GM21576 (cell line): ENCODE results near the gene KLK14.
A peak's percentile ranks its signal among the peaks of the same experiment; 100 is the strongest.

Source experiments
- ATAC-seq: cut with Tn5 transposase; IDR thresholded peaks from one replicate; pipeline ENCODE4 v1.9.1; 2021; ENCODE audit warnings: mild to moderate bottlenecking, moderate library complexity; ENCODE audit not compliant: unreplicated experiment

KLK14 gene

DNA sequence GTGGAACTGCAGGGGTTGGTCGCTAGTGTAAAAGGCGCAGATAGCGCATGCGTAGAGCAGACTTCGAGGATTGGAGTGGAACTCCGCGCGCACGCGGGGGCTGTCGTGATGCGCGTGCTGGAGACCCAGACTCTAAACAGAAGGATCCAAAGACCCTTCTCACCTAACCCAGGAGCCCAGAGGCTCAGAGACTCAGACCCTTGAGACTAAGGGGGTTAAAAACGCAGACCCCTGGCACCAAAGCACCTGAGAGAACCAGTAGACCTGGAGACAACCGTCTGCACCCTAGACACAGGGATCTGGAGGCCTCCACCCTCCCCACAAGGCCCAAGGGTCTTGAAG, 26.1 kb upstream of the KLK14 start:
- ATAC-seq, result peak; percentile 23

DNA sequence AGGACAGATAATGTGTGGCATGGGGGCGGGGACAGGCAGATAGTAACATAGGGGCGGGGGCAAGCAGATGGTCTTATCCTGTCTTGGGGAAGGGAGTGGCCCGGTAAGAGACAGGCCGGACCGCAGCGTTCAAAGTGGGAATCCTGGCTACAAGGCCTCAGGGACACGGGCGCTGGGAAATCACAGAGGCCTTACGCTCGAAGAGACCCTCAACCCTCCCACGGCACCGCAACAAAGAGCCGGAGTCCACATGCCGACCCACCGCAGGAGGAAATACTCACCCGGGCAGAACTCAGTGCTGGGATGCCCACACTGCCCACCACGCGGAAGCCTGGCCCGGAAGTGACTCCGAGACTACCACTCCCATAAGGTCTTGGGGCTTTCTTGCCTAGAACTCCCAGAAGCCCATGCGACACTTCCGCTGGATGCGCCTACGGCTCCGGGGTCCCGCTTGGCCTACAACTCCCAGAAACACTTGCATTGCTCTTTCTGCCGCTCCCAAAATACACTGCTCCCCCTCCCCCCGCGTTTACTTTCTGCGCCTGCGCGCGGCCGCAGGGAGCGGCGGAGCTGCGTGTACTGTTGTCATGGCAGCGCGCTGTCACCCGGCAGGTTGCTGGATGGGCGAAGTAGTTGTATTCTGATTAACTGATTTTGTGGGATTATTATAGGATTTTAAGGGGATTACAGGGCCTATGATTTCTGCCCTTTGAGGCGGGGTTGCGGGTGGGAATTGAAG, 25.5 kb upstream of the KLK14 start, which contains the start of gene CTU1:
Gene CTU1, minus strand, starts transcription at position 344 of the 739 bp plus-strand sequence. CDS start 3,840 bp downstream, outside the sequence.
- peak; percentile 92 for ATAC-seq

GRCh38 chr19:51107406-51108065, 24.8 kb upstream of the KLK14 start:
- no peak for ATAC-seq

DNA sequence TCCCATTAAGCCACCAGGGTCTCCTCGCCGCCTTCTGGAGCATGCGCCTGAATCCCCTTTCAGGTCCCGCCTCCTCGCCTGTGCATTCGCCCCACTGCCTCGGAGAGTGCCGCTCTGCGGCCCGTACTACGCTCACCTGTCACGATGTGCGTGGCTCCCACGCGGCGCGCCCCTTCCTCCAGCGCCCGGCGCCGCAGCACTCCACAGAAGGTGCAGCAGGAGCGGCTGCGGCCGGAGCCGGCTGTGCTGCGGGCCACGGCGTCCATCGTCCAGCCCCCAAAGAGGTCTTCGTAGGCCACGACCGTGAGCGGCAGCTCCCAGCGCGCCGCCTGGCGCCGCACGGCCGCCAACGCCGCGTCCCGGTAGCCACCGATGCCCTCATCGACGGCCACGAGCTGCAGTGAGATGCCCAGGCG, 21.2 kb upstream of the KLK14 start:
- ATAC-seq, result no peak

DNA sequence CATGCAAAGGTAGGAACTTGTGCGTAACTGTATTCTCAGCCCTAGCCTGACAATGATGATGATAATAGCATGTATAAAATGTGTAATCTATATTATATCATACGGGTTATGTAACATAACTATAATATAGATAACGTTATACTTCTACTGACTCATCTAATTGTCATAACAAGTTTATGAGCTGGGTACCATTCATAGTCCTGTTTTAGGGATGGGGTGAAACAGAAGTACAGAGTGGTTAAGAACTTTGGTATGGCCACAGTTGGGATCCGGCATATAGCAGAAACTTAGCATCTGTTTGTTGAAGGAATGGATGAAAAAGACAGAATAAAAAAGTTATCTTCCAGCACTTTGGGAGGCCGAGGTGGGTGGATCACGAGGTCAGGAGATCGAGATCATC, 20.3 kb upstream of the KLK14 start:
- no peak for ATAC-seq

DNA sequence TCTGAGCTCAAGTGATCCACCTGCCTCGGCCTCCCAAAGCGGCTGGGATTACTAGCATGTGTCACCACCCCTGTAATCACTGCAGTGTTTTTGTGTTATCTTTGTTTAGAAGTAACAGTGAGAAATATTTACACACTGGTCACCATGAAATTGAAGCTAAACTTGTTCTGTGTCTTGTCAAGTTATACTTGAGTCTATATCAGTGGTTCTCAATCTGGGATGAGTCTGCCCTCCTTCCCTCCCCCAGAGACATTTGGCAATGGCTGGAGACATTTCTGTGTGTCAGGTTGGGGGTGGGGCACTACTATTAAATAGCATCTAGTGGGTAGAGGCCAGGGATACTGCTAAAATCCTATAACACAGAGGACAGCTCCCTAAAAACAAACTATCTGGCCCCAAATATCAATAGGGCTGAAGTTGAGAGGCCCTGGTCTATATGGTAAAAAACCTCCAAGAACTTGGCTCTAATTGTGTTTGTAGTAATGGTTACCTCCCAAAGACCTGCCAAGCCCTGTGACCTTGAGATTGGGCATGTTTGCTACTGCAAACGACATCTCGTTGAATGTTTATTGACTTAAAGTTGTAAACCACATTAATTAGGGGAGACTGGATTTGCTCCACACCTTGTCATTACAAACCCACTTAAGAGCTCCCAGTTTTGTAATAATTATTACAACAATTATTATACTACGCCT, 18.6 kb upstream of the KLK14 start:
- ATAC-seq, result no peak

DNA sequence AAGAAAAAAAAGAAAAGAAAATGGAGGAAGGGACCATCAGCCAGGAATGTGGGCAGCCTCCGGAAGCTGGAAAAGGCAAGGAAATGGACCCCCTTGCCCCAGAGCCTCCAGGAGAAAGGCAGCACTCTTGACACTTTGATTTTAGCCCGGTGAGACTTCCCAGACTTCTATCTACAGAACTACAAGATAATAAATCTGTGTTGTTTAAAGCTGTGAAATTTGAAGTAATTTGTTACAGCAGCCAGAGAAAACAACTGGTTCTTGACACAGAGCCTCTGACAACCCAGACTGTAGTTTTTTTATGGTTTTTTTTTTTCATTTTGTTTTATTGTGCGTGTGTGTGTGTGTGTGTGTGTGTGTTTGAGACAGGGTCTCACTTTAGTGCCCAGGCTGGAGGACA, 17.9 kb upstream of the KLK14 start:
- ATAC-seq, result no peak

DNA sequence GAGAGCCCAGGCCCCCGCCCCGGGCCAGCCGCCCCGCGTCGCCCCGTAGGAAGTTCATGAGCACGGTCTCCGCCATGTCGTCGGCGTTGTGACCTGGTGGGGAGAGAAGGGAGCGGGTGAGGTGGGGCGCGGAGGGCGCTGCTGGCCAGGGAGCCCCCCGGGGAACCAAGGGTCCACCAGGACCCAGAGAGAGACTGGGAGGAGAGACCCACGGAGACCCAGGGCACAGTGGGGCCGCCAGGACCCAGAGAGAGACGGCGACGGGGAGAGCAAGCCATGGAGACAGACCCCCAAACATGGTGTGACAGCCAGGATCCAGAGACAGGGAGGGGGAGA, 16.3 kb upstream of the KLK14 start:
- no peak for ATAC-seq

DNA sequence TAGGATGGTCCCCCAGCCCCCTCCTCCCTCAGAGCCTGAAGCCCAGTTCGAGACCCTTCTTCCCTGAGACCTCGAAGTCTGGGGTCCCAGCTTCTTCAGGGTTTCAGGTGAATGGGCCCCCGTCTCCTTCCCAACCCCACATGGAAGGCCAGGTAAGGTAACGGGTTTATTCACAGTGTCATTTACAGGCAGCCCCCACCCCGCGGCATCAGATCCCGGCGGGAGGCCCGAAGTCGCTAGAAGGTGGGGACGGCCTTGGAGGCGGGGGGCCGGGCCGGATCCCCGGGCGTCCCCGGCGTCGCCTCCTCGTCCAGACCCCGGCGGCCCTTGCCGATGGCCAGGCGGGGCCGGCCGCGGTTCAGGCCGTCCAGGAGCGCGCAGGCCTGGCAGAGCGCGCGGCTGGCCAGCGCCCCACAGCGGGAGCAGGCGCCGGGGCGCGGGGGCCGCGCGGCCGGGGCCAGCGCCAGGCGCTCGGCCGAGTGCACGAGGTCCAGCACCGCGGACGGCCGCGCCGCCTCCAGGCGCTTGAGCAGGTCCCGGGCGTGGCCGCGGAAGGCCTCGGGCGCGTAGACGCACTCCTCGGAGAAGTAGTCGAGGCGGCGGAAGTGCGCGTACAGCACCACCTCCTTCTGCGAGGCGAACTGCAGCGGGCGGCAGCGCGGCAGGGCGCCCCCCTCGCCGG, 15.8 kb upstream of the KLK14 start:
- ATAC-seq, result no peak

- ATAC-seq, result no peak
These were observed 15.1 kb upstream of the KLK14 start for GRCh38 chr19:51097796-51098195.

- ATAC-seq, result no peak
These were observed 14.6 kb upstream of the KLK14 start for GRCh38 chr19:51097166-51097738.

DNA sequence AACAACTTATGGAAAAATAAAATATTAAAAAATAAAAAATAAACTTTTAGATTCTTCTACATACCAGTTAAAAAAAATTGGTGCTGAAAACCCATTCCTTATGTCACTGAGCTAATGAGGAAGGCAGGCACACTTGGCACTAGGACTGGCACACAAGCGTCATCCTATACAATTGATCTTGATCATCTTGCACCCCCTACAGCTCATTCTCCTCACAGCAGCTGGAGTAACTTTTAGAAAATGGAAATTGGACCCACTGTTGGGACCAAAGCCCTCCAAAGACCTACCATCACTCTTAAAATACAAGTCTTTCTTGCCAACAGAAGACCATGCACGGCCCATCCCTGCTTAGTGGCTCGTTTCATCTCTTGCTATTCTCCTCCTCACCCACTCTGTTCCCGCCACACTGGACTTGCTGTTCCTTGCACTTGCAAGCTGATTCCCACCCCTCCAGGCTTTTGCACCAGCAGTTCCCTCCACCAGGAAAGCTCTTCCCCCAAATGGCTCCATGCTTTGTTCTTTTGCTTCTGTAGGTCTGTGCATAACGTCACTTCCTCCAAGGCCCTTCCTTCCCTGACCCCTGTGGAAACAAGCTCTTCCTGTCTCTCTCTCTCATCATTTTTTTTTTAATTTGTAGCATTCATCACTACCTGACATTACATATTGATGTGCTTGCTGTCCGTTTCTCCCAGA, 13.9 kb upstream of the KLK14 start:
- no peak for ATAC-seq

GRCh38 chr19:51094696-51095279, 12.1 kb upstream of the KLK14 start:
- ATAC-seq, result no peak

- no peak for ATAC-seq
These were observed 11.0 kb upstream of the KLK14 start for GRCh38 chr19:51093510-51094345.

DNA sequence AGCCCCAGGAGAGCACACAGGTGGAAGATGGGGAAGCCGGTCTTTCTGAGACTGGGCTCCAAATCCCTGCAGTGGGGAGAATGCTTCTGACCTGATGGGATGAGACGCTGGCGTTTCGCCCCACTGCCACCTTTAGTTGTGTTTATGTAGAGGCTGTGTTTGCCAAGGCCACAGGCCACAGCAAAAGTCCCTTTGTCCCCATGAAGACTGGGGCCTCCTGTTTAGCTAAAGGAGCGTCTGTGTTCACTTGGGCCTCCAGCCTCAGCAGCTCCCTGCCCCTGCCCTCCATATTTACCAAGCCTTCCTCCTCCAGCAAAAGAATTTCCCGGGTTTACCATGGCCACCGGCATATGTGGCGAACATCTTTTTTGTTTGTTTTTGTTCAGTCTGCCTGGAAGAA, 10.4 kb upstream of the KLK14 start:
- ATAC-seq, result no peak

GRCh38 chr19:51091895-51092873, 9.5 kb upstream of the KLK14 start:
- ATAC-seq, result no peak

DNA sequence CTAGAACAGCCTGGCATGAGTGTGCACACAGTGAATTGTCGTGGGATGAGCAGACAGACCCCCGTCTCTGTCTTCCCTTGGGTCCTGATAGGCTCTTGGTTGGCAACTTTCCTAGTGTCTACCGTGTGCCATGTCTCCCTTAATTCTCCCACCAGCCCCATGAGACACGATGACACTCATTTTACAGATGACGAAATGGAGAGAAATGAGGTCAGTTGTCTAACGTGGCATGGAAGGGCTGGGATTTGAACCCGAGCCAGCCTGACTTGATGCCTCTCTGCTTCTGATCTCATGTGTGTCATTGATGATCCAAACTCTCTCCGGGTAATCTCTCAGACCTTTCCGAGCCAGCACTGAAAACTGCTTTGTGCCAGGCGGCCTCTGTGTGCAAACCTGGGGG, 8.4 kb upstream of the KLK14 start:
- no peak for ATAC-seq

DNA sequence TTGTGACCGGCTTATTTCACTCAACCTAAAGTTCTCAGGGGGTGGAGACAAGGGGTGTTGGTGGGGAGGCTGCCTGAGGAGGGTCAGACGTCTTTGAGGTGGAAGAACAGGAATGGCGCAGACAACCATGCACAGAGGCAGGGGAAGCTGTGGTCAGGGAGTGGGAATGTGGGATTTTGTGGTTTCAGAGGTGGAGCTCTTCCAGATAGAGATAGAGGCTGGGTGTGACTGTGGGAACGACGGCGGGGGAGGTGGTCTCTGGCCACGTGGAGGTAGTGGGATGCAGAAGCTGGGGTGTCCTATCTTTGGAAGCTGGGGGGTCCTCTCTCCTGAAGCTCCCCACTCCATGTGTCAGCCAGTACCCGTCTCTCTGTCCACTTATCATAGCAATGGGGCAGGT, 7.8 kb upstream of the KLK14 start:
- ATAC-seq, result no peak
